GM19025 (cell line): ENCODE measurements around the gene WWOX.
A peak's percentile ranks its signal among the peaks of the same experiment; 100 is the strongest.

Experiments
- ATAC-seq: cut with Tn5 transposase; IDR thresholded peaks from one replicate; pipeline ENCODE4 v1.9.1; 2021; ENCODE audit warnings: mild to moderate bottlenecking, low read depth, moderate library complexity; ENCODE audit not compliant: unreplicated experiment

The WWOX gene

DNA sequence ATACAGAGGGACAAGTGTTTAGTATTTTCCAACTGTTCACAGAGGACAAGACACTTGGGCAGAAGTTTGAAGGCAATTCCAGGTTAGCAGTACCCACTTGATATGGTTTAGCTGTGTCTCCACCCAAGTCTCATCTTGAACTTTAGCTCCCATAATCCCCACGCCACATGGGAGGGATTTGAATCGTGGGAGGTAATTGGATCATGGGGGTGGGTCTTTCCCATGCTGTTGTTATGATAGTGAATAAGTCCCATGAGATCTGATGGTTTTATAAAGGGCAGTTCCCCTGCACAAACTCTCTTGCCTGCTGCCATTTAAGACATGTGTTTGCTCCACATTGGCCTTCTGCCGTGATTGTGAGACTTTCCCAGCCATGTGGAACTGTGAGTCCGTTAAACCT lies 832.2 kb downstream of the WWOX start:
- ATAC-seq, result no peak

DNA sequence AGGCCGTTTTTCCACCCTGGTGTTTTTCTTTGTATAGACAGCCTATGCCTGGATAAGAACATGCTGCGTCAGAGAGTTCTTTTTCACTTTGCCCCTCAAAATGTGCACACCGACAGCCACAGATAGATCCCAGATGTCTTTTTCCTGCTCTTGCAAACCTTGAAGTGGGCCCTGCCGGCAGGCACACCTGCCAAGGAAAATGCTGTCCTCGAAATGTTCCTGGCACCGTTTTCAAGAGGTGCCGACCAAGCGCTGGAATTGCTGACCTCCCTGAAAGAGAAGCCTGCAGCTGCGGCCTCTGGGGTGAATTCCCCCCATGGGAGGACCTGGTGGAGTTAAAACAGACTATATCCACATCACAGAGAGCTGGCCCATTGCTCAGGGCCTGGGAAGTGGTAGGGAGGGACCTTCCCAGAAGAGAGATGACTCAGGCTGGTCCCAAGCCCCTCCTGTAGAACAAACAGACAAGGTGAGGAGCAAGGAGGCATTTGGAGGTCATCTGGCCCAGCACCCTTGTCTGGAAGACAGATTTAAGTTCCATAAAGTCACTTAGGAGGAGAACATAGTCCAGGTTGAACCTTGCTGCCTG lies 833.0 kb downstream of the WWOX start:
- ATAC-seq, result no peak

DNA sequence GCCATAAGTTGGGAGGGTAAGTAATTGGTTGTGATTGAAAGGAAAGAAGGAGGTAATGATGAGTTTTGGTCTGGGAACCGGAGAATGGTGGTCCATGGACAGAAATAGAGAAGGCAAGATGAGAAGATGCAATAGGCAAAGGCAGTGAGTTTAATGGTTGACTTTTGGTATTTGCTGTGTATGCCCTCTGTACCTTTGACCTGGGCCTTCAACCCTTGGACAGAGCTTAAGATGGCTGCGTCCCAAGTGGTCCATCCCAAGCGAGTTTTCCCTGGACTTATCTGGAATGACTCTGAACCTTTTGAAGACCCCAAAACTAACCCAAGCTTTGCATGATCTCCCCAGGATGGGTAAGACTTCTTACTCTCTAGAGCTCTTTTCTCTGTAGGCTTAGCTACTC lies 836.6 kb downstream of the WWOX start:
- ATAC-seq, result no peak

DNA sequence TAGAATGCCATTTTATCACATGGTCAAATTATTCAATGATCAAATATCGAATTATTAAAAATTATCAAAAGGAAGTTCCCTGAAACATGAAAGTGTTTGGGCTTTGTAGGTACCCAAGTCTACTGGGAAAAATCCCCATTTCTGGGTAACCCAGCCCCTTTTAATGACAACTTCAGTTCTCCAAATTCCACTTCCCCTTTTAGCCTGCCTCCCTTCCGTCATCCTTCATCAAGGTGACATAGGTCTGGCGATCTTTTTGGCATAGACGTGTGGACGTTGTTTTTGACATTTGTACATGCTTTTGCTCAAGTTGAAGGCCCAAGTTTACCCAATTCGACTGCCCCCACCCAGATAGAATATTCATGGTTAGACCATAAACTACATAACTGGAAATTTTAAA lies 840.1 kb downstream of the WWOX start:
- ATAC-seq, result no peak

DNA sequence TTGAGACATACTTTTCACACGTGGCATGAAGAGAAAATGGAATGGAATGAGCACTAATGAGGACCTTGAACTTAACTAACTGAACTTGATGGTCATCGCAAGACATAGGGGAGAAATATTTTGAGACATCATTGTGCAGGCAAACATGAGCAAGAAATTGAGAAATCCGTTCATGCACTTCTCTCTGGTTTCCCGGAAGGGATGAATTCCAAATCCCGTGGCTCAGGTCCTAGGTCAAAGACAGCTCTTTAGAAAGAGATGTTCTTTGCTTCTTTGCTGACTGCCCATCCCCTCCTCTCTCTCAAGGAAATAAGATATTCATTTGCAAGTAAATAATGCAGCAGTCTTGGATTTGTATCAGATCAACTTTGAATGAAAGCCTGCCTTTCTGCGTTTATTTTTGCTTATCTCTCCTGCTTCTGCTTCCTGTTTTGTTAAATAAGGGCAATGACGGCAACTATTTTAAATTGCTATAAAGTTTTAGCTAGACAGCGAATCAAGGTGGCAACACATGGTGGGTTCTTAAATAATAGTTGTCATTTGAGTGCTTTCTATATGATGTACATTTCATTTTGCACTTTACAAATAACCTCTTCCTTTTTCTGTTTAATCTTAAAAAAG lies 843.3 kb downstream of the WWOX start:
- ATAC-seq, result no peak

DNA sequence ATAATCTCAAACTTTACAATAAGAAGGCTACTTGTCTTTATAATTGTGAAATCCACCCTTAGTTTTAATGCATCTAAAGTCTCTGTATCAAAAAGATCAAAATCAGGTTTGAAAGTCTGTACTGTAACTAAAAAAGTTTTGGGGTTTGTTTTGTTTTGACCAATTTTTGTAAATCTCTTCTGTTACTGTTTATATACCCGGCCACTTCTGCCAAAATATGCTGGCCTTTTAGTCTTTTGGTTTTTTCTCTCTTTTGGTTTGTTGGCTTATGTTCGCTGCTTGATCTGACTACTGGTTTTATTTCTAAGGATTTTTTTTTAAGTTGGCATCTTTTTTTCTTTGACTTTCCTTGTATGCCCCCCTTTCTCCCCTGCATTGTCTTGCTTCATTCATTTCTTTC lies 845.9 kb downstream of the WWOX start:
- no peak for ATAC-seq

DNA sequence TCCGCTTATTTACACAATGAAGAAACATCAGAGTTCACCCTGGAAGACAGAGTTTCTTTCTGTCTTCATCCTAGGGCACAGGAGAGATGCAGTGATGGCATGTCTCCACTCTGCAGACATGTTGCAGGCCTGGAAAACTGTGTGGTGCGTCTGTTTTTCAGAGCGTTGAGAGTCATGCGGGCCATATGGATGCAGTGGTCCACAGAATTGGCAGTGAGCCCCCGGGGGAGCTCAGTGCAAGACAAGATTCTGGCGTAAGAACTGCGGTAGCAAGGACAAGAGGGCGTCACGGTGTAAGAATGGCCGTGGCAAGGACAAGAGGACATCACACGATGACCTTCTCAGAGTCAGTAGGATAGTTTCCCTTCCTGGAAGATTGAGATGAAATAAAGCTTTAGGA lies 847.1 kb downstream of the WWOX start:
- ATAC-seq, result no peak

DNA sequence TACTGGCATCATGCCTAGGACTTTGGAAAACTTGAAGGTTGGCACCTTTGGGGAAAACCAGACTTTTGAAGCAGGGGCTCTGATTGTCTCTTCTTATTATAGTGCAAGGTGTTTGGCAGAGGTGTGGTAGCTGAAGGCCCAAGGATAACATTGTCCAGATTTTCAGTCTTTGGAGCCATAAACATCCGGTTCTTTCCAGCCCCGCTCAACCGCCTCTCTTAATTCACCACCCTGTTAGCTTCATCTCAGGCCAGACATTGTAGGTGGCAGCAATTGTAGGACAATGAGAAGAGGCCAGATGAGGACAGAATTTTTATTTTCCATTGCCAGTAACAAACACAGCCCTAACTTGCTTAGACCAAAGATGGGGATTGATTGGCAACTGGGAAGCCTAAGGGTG lies 851.3 kb downstream of the WWOX start:
- ATAC-seq, result no peak

DNA sequence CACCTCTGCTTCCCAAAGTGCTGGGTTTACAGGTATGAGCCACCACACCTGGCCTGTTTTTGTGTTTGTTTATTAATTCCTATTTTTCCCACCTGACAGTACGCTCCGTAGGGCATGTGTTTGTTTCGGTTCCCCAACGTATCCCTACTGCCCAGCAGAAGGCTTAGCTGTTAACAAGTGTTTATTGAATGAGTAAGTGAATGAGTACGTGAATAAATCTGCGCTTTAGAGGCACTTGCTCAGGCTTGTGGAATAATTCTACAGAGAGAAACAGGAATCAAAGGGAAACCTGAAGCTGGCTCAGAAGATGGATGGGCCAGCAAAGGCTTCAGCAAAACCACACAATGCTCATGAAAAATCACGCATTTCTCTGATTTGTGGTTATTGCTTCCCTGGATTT lies 853.2 kb downstream of the WWOX start:
- ATAC-seq, result no peak

DNA sequence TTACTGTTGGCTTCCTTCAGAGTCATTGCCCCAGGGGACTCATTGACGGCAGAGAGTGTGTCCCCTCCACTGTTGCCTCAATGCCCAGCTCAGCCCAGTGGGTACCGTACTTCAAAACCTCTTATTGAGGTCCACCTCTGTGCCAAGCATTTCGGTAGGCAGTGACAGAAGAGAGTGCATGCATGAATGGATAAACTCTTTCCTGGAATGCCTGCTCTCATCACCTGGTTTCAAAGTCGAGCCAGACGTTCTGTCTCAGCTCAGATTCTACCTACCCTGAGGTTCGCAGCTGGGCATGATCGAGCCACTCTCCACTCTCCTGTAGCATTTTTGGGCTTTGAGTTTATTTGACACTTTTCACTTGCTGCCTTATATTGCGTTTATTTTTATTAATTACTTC lies 854.1 kb downstream of the WWOX start:
- ATAC-seq, result no peak

DNA sequence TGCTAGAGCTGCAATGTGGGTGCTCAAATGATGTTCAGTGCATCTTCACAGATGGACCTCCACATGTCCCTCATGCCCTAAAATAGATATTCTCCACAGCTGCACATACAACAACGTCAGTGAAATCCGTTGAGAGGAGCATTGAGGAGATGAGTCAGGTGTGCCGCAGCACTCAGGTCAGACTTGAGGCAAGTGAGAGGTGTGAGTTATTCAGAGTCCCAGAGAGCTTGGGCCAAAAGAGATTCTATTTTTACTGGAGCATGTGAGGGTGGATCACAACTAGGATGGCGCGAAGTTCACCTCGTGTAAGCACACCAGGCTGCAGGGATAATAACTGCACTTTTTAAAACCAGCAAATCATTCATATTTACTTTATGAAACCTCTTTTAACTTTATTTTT lies 855.8 kb downstream of the WWOX start:
- no peak for ATAC-seq

DNA sequence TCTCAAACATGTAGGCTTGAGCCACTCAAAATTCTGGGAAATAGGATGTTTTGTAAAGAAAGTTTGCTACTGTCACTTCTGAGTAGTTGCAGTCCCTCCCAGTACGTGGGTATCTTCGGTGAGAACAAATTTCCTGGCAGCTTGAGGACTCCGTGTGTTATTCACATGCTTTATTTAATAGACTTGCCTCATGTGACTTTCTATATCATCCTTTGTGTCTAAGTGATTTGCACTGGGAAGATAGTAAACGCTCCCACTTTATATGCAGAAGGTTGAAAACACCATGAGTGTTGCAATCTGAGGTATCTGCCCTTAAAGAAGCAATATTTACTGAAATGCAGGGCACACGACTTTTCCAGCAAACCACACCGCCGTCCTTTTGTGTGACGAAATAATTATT lies 857.4 kb downstream of the WWOX start:
- no peak for ATAC-seq

DNA sequence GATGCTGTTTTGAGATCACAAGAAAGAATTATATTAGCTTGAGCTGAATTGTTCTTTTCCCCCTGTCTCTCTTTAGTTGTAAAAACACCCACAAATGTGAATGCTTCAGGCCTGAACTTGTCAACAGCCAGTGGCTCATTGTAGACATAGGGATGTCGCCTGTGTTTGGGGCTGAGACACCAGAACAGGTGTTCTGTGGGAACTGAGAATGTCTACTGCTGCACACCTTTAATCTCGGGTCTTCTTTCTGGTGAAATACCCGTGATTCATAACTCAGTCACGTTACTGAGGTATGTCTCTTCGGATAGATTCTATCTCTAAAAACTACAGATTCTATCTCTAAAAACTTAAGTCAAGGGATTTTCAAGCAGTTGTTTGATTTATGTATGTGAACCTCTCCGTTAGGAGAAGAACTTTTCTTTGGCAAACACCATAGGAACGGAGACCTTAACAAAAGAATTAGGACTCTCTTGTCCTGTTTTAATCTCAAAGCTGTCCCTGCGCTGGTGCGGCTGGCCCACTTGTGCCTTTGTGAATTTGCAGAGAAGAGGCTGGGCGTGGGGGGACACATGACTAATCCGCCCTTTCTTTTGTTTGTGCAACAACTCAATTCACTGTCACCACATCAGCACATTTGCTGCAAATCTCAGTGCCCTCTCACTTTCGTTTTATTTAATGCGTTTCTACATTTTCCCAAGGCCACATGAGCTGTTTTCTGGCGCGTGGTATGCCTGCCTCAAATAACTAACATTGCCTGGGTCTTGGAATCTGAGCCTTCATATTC lies 858.1 kb downstream of the WWOX start:
- ATAC-seq, result no peak

DNA sequence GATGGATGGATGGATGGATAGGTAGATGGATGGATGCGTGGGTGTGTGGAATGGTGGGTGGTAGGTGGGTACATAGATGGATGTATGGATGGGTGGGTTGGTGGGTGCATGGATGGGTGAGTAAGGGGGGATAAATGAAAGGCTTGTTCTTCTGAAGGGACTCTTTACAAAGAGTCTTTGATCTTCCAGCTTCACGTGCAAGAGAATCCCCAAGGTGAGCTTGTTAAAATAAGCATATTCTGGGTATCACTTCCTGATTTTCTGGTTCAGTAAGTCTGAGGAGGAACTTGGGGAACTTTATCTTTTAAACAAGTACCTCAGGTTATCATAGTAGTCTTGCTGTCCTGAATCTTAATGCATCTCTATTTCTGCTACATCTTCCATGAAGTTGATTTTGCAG lies 862.0 kb downstream of the WWOX start:
- no peak for ATAC-seq

DNA sequence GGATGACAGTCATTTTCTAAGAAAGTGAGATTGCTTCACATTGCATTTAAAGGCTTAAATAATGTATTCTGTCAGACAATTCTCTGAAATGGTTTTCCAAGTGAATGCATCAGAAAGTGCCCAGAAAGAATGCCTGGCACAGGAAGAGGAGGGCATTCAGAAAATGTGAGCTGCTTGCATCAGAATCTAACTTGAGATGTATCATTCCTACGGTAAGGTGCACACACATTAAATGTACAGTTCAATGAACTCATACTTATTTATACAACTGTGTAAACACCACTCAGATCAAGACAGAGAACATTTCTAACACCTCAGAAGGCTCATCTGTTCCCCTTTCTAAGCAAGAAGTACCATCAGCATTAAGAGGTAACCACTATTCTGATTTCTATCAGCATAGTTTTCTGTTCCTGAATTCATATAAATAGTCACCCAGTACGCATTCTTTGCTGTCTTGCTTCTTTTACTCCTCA lies 863.0 kb downstream of the WWOX start:
- ATAC-seq, result peak; percentile 57

DNA sequence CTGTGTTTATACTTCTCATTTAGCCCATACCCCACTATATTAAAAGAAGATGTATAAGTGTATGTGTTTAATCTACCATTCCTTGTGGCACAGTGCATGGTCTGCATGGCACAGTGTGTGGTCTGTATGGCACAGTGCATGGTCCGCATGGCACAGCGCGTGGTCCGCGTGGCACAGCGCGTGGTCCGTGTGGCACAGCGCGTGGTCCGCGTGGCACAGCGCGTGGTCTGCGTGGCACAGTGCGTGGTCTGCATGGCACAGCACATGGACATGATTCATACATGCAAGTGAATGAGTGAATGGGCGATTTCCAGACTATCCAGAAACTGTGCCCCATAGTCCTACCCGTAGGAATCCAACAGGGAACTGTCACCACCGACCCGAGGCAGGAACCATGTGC lies 868.5 kb downstream of the WWOX start:
- no peak for ATAC-seq

DNA sequence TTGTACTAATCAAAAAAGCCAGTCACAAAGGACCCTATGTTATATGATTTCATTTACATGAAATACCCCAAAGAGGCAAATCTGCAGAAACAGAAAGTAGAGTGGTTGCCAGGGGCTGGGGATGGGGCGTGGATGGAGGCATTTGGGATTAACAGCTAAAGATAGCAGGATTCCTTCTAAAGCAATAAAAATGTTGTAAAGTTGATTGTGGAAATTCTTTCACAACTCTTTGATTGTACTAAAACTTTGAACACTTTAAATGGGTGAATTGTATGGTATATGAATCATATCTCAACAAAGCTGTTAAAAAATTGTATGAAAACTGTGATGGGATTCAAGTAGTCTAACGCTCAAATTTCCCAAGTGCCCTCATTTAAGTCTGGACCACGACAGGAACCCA lies 870.3 kb downstream of the WWOX start:
- ATAC-seq, result no peak

DNA sequence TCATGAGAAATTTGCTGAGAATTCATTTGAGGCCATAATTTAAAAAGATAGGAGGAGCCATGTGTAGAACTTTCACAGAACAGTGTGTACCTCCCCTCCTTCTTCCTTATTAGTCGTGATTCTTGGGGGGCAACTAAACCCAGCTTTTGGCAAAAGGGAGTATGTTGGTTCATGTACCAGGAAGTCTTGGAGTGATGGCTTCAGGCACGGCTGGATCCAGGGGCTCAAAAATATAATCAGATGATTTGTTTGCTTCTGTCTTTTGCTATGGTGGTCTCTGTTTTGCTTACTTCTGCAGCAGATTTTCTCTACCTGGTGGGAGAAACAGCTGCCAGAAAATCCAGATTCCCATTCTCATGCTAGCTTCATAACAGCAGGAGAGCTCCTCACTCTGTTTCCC lies 871.2 kb downstream of the WWOX start:
- no peak for ATAC-seq

DNA sequence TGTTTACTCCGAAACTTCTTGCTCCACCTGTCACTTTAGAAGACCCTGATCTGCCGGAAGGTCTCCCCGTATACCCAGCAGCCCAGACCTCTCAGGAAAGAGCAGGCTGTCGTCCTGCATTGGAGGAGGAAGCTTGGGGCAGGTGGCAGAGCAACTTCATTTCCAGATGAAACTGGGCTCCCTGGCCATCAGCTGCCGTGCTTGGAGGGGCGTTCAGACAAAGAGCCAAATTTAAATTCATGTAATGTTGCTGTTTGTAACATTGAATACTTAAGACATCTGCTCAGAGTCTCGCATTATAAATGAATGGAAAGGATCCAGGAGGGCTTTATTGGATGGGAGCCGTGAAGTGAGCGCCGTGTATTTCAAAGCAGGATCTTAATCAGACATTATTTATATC lies 872.6 kb downstream of the WWOX start:
- ATAC-seq, result no peak

DNA sequence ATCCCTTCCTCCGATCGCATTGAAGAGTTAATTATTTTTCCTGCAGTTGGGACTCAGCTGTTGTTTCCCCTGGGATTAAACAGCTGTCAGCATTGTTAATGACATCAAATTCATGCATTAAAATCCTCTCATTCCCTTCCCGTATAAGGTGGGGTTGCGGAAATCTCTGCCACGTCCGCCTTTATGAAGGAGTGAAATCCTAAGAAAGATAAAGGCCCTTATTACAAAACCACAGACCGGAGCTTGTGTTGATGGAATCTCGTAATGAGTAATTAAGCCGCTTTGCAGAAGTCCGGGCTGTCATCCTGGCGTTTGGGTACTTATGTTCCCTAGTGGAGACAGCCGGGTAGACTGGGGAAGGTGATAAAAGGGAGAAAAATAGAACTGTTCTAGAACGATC lies 873.5 kb downstream of the WWOX start:
- no peak for ATAC-seq

DNA sequence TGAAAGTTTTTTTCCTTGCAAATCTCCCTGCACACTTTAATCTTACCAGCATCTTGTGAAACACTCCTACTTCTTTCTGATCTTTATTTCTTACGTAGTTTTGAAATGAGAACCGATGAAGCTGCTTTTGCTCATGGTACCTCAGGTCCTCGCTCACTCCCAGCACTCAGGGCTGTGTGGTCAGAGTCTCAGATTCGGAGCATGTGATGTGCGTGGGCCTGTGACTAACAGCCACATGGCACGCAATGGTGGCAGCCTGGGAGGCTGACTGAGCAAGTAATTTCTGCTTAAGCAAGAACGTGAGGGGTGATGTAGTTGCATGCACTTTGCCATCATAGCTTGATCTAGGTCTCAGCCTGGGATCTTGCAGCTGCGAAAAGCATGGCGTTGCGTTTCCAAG lies 876.8 kb downstream of the WWOX start:
- ATAC-seq, result no peak

DNA sequence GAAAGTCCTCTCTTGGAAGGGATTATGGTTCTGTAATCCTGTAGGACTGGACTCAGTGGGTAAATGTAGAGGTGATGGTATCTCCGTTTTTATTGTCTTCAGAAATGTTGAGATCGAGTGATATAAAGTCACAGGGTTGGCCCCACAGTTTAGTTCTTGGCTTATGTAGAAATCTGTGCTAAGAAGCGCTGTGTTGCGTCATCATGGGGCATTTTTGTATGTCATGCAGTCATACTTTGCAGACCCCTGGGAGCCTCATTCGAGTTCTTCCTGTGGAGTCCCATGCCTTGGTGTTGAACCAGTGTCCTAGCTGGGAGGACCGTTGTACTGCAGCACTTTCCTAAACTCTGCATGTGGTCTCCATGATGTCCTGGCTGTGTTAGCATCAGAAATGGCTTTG lies 881.4 kb downstream of the WWOX start:
- no peak for ATAC-seq
